GM12864 (cell line): ENCODE measurements around the gene RAD51.

Experiments
- DNase-seq: peaks from one replicate; pipeline ENCODE4 v3.0.0-alpha.2; 2011; ENCODE audit warnings: low read depth
- H3K4me3 ChIP-seq: 2 replicates; pipeline ENCODE4 v1.5.1; 2011; ENCODE audit warnings: mild to moderate bottlenecking, low read depth, low read length, control low read depth
- CTCF ChIP-seq: IDR thresholded peaks from 2 replicates; pipeline ENCODE4 v1.5.1; 2011; ENCODE audit warnings: low read depth, mild to moderate bottlenecking, moderate library complexity, low read length, control low read depth, inconsistent platforms; ENCODE audit errors: missing control alignments

The RAD51 gene

DNA sequence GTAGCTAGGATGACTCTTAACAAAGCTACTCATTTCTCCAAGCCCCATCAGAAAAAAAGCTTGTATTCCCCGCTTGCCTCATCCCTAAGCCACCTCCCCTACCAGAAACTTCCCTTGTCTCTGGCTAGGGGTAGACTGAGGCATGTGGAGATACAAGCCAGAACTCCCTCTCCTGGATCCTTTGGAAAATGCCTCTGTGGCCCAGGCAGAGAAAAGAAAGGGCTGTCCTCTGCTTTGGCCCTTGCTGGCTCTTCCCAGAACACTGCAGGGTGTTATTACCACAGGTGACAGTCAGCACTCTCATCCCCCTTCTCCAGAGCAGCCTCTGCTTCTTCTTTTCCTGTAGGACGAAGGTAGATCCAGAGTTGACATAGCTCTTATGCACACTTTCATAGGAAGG, 44.9 kb downstream of the RAD51 start:
- TF ChIP-seq CTCF, result no peak
- H3K4me3 ChIP-seq, result no peak overlapping the region
- no peak for DNase-seq

- no peak overlapping the region for H3K4me3 ChIP-seq
- TF ChIP-seq CTCF, result no peak
- DNase-seq, result no peak
Observed at GRCh38 chr15:40743485-40743901, 48.5 kb downstream of the RAD51 start.

GRCh38 chr15:40743921-40744814, 49.2 kb downstream of the RAD51 start:
- no peak for TF ChIP-seq CTCF
- H3K4me3 ChIP-seq, result no peak overlapping the region
- DNase-seq, result no peak

- DNase-seq, result no peak
- TF ChIP-seq CTCF, result no peak
- H3K4me3 ChIP-seq, result no peak overlapping the region
Observed at GRCh38 chr15:40744815-40745152, 49.8 kb downstream of the RAD51 start.

DNA sequence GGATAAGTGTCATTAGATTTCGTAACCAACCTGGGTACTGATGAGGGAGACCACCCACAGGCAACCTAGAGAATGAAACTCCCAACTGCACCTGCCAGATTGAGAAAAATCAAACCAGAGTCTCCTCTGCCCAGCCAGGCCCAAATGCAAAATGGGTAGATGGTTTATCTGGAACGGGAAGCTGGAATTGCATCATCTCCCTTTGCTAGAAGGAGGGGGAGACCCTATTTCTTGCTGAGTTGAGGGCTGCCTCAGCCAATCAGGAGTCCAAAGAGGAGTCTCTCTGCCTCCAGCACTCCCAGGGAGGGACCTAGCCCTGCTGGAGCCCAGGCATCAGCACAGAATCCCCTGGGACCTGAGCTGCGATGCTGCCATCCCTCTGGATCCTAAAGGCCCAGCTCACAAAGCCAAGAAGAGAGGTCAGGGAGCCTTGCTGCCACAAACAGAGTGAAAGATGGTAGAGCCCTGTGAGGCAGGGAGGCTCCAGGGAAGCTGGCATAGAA, 52.0 kb downstream of the RAD51 start:
- TF ChIP-seq CTCF, result no peak
- H3K4me3 ChIP-seq, result no peak overlapping the region
- DNase-seq, result no peak

DNA sequence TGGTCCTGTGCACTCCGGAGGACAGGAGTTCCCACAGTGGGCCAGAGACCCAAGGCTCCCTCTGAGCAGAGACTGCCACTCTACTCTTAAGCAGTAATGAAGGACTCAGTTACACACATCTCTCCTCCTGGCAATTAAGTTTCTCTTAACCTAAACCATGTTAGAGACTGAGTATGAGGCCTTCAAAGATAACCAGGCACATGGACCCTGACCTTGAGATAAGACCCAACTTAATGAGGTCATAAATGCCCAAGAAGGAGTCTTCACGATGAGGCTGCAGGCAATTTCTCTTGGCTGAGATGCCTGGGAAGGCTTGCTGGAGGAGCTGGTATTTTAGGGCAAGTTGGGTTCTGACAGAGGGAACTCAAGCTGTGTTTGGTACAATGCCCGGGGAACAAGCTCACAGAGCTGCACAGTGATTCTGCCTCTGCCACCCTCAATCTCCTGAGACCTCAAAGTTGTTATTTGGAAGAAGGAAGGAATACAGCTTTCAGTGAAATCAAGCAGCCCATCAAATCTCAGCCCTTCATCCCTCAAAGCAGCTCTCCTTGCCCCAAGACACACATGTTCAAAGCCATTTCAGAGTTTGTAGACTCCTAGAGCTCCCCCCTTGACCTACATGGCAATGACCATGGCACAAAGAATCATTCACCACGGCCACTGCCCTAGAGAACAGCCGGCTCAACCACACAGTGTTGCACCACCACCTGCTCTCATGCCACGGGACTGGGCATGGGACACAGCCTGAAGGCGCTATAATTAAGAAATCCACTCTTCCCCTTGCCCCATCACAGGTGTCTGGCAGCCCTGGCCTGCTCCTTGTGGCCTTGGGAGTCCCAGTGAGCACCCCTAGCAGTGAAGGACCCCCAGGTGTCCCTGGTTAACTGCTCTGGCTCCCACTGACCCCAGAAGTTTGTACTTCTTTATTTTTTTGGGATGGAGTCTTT, 53.0 kb downstream of the RAD51 start:
- DNase-seq, result no peak
- no peak for TF ChIP-seq CTCF
- H3K4me3 ChIP-seq, result no peak overlapping the region
